Pancreas (tissue), 10 donors: ENCODE results near the gene UBE3D. TPM values are rescaled to one million over a fixed set of nuclear protein-coding genes. Genes with fewer than 3 reads are reported as not detected.

ENCODE experiments used
- ATAC-seq, 4 donors: fragments of 200-7000 bp; cut with Tn5 transposase; one replicate each; pipeline versions ENCODE4 v1.8.0 to v1.9.1; 2020; ENCODE audit warnings: mild to moderate bottlenecking in 4 of 4, moderate library complexity in 4 of 4
- DNase-seq, 6 donors: peaks; one replicate each; pipeline ENCODE4 v3.0.0-alpha.2; 2020
- FAIRE-seq: peaks from 2 replicates; lab custom pipeline; 2012; peaks lifted over from hg19 to GRCh38; lab: Jason Lieb, UNC
- H3K27ac ChIP-seq, 4 donors: fragments of 200-600 bp; sonication (generic); 1 replicate in 3 of 4; 2 replicates in 1 of 4; pipeline versions ENCODE4 v1.5.0 to v1.8.0; 2020
- H3K27me3 ChIP-seq, 4 donors: fragments of 200-600 bp; one replicate each; pipeline ENCODE4 v1.8.0; 2021
- H3K36me3 ChIP-seq, 3 donors: fragments of 200-600 bp; sonication (generic) in 1 of 3; one replicate each; pipeline versions ENCODE4 v1.5.0 to v1.8.0; 2020 to 2021
- H3K4me1 ChIP-seq, 3 donors: fragments of 200-600 bp; one replicate each; pipeline ENCODE4 v1.8.0; 2021
- H3K4me3 ChIP-seq, 4 donors: fragments of 200-600 bp; sonication (generic) in 2 of 4; one replicate each; pipeline versions ENCODE4 v1.5.0 to v1.8.0; 2020 to 2021
- H3K9me3 ChIP-seq, 4 donors: fragments of 200-600 bp; one replicate each; pipeline ENCODE4 v1.8.0; 2021
- WGBS, 2 donors: extraction: QIAGEN DNeasy Blood & Tissue Kit; methylation state at CpG; one replicate each; pipeline ENCODE4 v1.1.7; 2013; 5-methylcytosine and 5-hydroxymethylcytosine counted together
- intact Hi-C, 3 donors: fragments of 100-400 bp; cut with DNase I; formaldehyde crosslinking; loops; one replicate each; pipeline versions ENCODE4 v1.11.1 to v1.14.2; 2022
- polyA plus RNA-seq, 2 donors: library from polyadenylated mRNA; stranded (reverse); fragments of 200-250 nt; gene quantifications; one replicate each; pipeline ENCODE4 v1.2.3, GENCODE V29; 2013
- total RNA-seq, 6 donors: library from RNA; stranded (reverse); fragmentation: NEBNext Ultra II Directional in 4 of 6; extraction: Animal tissue kit (Norgen Biotek cat#: 25700) in 4 of 6; gene quantifications; one replicate each; pipeline versions ENCODE4 v1.2.1 to v1.2.4, GENCODE V29; 2021 to 2023
- TF ChIP-seq, protein P1 (sequence below), 4 donors: fragments of 200-600 bp; sonication (generic) in 3 of 4; IDR thresholded peaks; one replicate each; pipeline versions ENCODE4 v1.5.0 to v1.8.0; 2021; ENCODE audit warnings: antibody characterized with exemption in 4 of 4
- donor health status: healthy with polysubstance abuse.
- donor health status: DM: no; HTN: no; CAD: no; lungs with moderate emphysema.
- donor health status: DM: no; HTN: no; CAD: no.
- donor health status: control.
- donor health status: control.
- donor health status: Bipolar disorder and iron deficiency.
- donor health status: DM: yes; HTN: yes; CAD: no.
- donor health status: DM: no; HTN: no; CAD: no.
- donor health status: DM: no; HTN: no; CAD: no.
- donor health status: DM: yes; HTN: yes; CAD: no.

Gene UBE3D
- total and polyA plus RNA-seq, 8 donors: 3.2 to 6.9 (median 4.1) TPM

DNA sequence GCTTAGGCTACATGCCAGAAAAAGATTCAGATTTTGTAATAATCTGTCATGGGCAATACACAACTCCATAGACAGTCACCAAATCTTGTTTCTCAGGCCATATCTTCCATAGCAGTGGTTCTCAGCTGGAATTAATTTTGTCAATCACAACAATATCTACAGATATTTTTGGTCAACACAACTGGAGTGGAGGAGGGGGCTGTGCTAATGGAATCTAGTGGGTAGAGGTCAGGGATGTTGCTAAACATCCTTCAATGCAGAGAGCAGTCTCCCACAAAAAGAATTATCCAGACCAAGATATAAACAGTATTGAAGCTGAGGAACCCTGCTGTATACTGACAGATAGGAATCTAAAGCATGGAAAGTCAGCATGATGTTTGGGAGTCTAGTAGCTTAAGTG is 174.6 kb downstream of the UBE3D start:
- Histone ChIP-seq H3K36me3 (no peaks in the 10 kb centered on the region), H3K4me3 (no peak overlapping the region), H3K27me3 (no peaks in the 10 kb centered on the region), H3K9me3 (no peaks in the 10 kb centered on the region), H3K27ac (no peak overlapping the region), H3K4me1 (no peaks in the 10 kb centered on the region)
- no peak for ATAC-seq
- FAIRE-seq: no peak
- TF ChIP-seq, protein P1, sequence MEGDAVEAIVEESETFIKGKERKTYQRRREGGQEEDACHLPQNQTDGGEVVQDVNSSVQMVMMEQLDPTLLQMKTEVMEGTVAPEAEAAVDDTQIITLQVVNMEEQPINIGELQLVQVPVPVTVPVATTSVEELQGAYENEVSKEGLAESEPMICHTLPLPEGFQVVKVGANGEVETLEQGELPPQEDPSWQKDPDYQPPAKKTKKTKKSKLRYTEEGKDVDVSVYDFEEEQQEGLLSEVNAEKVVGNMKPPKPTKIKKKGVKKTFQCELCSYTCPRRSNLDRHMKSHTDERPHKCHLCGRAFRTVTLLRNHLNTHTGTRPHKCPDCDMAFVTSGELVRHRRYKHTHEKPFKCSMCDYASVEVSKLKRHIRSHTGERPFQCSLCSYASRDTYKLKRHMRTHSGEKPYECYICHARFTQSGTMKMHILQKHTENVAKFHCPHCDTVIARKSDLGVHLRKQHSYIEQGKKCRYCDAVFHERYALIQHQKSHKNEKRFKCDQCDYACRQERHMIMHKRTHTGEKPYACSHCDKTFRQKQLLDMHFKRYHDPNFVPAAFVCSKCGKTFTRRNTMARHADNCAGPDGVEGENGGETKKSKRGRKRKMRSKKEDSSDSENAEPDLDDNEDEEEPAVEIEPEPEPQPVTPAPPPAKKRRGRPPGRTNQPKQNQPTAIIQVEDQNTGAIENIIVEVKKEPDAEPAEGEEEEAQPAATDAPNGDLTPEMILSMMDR (IDR thresholded peaks at IDR 0.05): no peak
- intact Hi-C loops: no loop called here
- DNase-seq: no peak

DNA sequence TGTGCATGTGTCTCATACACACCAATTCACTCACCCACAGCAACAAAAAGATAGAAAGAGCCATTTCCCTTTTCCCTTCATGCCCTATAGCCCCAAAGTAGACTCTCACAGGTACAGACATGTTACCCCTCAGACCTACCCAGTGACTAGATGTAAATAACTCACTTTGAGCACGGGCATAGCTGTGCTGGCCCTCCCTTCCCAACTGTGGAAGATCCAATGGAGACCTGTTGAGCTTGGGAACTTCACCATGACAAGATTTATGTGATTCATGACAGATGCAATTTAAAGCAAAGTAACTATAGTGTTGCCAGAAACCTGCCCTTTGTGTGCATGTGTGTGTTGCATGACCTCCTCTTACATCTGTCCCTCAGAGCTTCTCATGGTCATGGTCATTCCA is 175.4 kb downstream of the UBE3D start:
- 91 to 93% methylated on average over 1 of the region's 1 CpG for WGBS, 2 donors
- FAIRE-seq: no peak
- H3K27me3 ChIP-seq: no peaks in the 10 kb centered on the region
- no peaks in the 10 kb centered on the region for H3K36me3 ChIP-seq
- intact Hi-C loops: no loop called here
- no peak overlapping the region for H3K4me3 ChIP-seq
- H3K27ac ChIP-seq: no peak overlapping the region
- H3K9me3 ChIP-seq: no peaks in the 10 kb centered on the region
- no peak for DNase-seq
- H3K4me1 ChIP-seq: no peaks in the 10 kb centered on the region
- TF ChIP-seq, protein P1 (IDR thresholded peaks at IDR 0.05): no peak
- no peak for ATAC-seq

DNA sequence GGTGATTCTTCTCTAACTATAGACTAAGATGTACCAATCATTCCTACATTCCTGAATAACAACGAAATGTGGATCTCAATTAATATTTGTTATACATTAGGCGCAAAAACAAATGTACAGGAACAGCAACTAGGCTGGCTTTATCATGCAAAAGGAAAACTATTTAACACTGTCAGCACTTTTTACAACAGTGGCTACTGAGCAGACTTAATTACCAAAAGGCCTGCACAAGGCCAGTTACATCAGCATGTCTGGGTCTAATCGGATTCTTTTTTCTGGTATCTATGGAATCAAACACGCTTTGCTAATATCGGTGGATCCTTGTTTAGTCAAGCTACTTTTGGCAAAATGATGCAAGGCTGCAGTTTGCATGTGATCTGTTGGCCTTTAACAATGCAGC is 176.5 kb downstream of the UBE3D start:
- ATAC-seq: no peak
- H3K4me3 ChIP-seq: no peak overlapping the region
- no peaks in the 10 kb centered on the region for H3K4me1 ChIP-seq
- intact Hi-C loops: no loop called here
- WGBS, 2 donors: 88 to 94% methylated on average over 5 of the region's 5 CpGs
- no peaks in the 10 kb centered on the region for H3K36me3 ChIP-seq
- DNase-seq: no peak
- TF ChIP-seq, protein P1 (IDR thresholded peaks at IDR 0.05): no peak
- no peaks in the 10 kb centered on the region for H3K9me3 ChIP-seq
- FAIRE-seq: no peak
- H3K27me3 ChIP-seq: no peaks in the 10 kb centered on the region
- H3K27ac ChIP-seq: no peak overlapping the region

DNA sequence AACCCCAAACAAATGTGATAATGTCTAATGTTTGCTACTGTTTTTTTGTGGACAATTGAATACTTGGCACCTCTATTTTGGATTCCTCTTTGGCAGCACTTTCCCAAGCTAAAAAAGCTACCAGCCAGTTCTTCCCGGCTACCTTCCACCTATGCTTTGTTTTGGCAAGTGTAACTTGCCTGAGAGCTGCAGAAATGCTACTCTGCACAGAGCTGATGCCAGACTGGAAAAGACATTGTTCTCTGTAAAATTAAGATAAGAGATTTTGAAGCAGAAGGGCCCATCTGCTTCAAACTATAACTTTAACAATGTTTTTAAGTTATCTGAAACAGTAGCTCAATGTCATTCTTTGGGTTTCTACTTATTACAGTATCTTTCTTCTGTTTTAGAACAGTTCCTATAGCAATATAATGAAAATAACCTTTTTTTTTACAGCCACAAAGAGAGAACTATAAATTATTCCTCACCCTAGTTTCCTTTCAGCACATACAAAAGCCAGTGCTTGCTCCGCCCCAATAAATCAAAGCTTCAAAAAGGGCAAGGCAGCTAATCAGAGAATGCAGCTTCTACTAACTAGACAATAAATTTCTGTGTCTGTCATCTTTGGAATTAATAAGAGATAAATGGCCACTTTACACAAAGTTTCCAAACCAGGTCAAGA is 183.1 kb downstream of the UBE3D start:
- Histone ChIP-seq H3K9me3 (no peaks in the 10 kb centered on the region), H3K4me1 (no peaks in the 10 kb centered on the region), H3K27me3 (no peaks in the 10 kb centered on the region), H3K4me3 (no peak overlapping the region), H3K27ac (no peak overlapping the region), H3K36me3 (no peaks in the 10 kb centered on the region)
- intact Hi-C loops: no loop called here
- WGBS, 2 donors: 49 to 51% methylated on average over 2 of the region's 2 CpGs
- ATAC-seq: no peak
- TF ChIP-seq, protein P1 (IDR thresholded peaks at IDR 0.05): no peak
- DNase-seq: no peak
- no peak for FAIRE-seq

DNA sequence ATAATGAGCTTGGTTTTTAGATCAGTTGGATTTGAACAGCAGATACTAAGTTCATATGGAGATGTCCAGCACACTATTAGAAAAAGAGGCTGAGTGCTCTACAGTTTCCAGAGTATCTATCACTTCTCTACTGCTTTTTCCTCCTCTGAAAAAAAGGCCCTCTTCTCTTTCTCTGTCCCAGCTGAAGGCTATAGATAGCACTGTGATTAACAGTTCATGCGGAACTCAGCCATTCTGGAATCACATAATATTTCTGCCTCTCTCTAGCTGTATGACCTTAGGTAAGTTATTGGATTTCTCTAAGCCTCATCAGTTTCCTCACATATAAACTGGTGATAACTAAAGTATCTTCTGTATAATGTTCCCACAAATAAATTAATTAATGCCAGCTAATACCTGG is 184.1 kb downstream of the UBE3D start:
- TF ChIP-seq, protein P1 (IDR thresholded peaks at IDR 0.05): no peak
- ATAC-seq: no peak
- no peak overlapping the region for H3K27ac ChIP-seq
- H3K4me1 ChIP-seq: no peaks in the 10 kb centered on the region
- no peaks in the 10 kb centered on the region for H3K36me3 ChIP-seq
- intact Hi-C loops: no loop called here
- 80 to 96% methylated on average over 1 of the region's 1 CpG for WGBS, 2 donors
- no peak overlapping the region for H3K4me3 ChIP-seq
- no peak for FAIRE-seq
- no peak for DNase-seq
- H3K27me3 ChIP-seq: no peaks in the 10 kb centered on the region
- H3K9me3 ChIP-seq: no peaks in the 10 kb centered on the region
